Cardiac fibroblast (primary cell): Measurements from ENCODE around the gene SPRY4.
"Not testable (repeated sequence)": the region's sequence is repeated elsewhere in the genome, so short reads cannot be mapped to it uniquely, and the experiment has no call there.

Experiments
- DNase-seq, 2 donors: peaks; one replicate each; pipeline versions ENCODE4 v3.0.0 to v3.0.0-alpha.2; 2010; ENCODE audit warnings: low read depth in 2 of 2
- H3K4me3 ChIP-seq, 2 donors: replicated peaks in 1 of 2; 1 replicate in 1 of 2; 2 replicates in 1 of 2; pipeline ENCODE4 v1.5.1; 2011; ENCODE audit warnings: low read depth in 2 of 2, low read length in 2 of 2, mild to moderate bottlenecking in 2 of 2, moderate library complexity in 1 of 2
- CTCF ChIP-seq: IDR thresholded peaks from one replicate; pipeline ENCODE4 v1.5.1; 2011; ENCODE audit warnings: low read depth, mild to moderate bottlenecking, low read length, inconsistent platforms

Gene SPRY4

GRCh38 chr5:142324871-142325724 is at the start of gene SPRY4:
TSS of gene SPRY4 (minus strand) at chr5:142325021. CDS start at chr5:142315108, 9,913 bp downstream.
- no peak for TF ChIP-seq CTCF
- peak; percentile 99 for DNase-seq
- H3K4me3 ChIP-seq, result peak within 1 kb of the TSS; percentile 91 to 95

- DNase-seq, result no peak
- TF ChIP-seq CTCF, result no peak
- no peak overlapping the region for H3K4me3 ChIP-seq
Observed at GRCh38 chr5:142368529-142368928, 43.7 kb upstream of the SPRY4 start.

GRCh38 chr5:142366007-142366406 is 41.2 kb upstream of the SPRY4 start:
- no peak overlapping the region for H3K4me3 ChIP-seq
- DNase-seq, result no peak
- no peak for TF ChIP-seq CTCF

GRCh38 chr5:142364251-142365145 is 39.7 kb upstream of the SPRY4 start:
- H3K4me3 ChIP-seq, result peak overlapping the region in 1 of 2 donors; percentile 48

GRCh38 chr5:142363619-142363963 is 38.8 kb upstream of the SPRY4 start:
- DNase-seq, result no peak
- TF ChIP-seq CTCF, result no peak
- H3K4me3 ChIP-seq, result no peak overlapping the region

More at GRCh38 chr5:142364251-142365145, 39.7 kb upstream of the SPRY4 start:
- DNase-seq, result peak in 1 of 2 donors; percentile 63
- TF ChIP-seq CTCF, result no peak

GRCh38 chr5:142362193-142362592 is 37.4 kb upstream of the SPRY4 start:
- not testable (repeated sequence) for H3K4me3 ChIP-seq, DNase-seq

GRCh38 chr5:142360607-142361120 is 35.8 kb upstream of the SPRY4 start:
- peak; percentile 52 to 57 for DNase-seq
- no peak overlapping the region for H3K4me3 ChIP-seq
- TF ChIP-seq CTCF, result no peak
